ENCODE results near the gene RBM4B. TPM values are rescaled to one million over a fixed set of nuclear protein-coding genes. Genes with fewer than 3 reads are reported as not detected.

The RBM4B gene
- total RNA-seq, 4 donors from 2014 or later, result 4.5 to 11.7 (median 6.5) TPM

GRCh38 chr11:66708094-66708493 lies 30.4 kb upstream of the RBM4B start:
- intact Hi-C loops (cut with DNase I; ENCODE audit: low total_unique reads), result no loop called here
- Histone ChIP-seq H3K27me3 (no peaks in the 10 kb centered on the region), H3K9me3 (no peaks in the 10 kb centered on the region), H3K27ac (no peak overlapping the region), H3K4me3 (no peak overlapping the region), H3K4me1 (no peaks in the 10 kb centered on the region), H3K36me3 (no peaks in the 10 kb centered on the region)
- DNase-seq (no peak), ATAC-seq (no peak)
- no peak for TF ChIP-seq POLR2A (IDR thresholded peaks at IDR 0.05)
- TF ChIP-seq CTCF (IDR thresholded peaks at IDR 0.05 in 4 of 5, conservative IDR thresholded peaks at IDR 0.05 in 1 of 5), result no peak
- in situ Hi-C loops (cut with MboI; ENCODE audit: low sequenced_read_pairs in 4 of 4), result no loop called here

GRCh38 chr11:66707486-66707885 lies 29.8 kb upstream of the RBM4B start:
- Histone ChIP-seq H3K27me3 (no peaks in the 10 kb centered on the region), H3K36me3 (no peaks in the 10 kb centered on the region), H3K4me3 (no peak overlapping the region), H3K27ac (no peak overlapping the region), H3K9me3 (no peaks in the 10 kb centered on the region), H3K4me1 (no peaks in the 10 kb centered on the region)
- DNase-seq (no peak), ATAC-seq (no peak)
- in situ Hi-C loops (cut with MboI; ENCODE audit: low sequenced_read_pairs in 4 of 4) (no loop called here), intact Hi-C loops (cut with DNase I; ENCODE audit: low total_unique reads) (no loop called here)
- TF ChIP-seq CTCF (IDR thresholded peaks at IDR 0.05 in 4 of 5, conservative IDR thresholded peaks at IDR 0.05 in 1 of 5) (no peak), POLR2A (IDR thresholded peaks at IDR 0.05) (no peak)

GRCh38 chr11:66706989-66707388 lies 29.3 kb upstream of the RBM4B start:
- intact Hi-C loops (cut with DNase I; ENCODE audit: low total_unique reads), result no loop called here

GRCh38 chr11:66705587-66706335 lies 28.1 kb upstream of the RBM4B start:
- H3K4me3 ChIP-seq, result no peak overlapping the region
- no peak for TF ChIP-seq POLR2A (IDR thresholded peaks at IDR 0.05)
- no peak for TF ChIP-seq CTCF (IDR thresholded peaks at IDR 0.05 in 4 of 5, conservative IDR thresholded peaks at IDR 0.05 in 1 of 5)
- intact Hi-C loops (cut with DNase I; ENCODE audit: low total_unique reads), result no loop called here
- in situ Hi-C loops (cut with MboI; ENCODE audit: low sequenced_read_pairs in 4 of 4), result no loop called here
- ATAC-seq, result no peak
- no peaks in the 10 kb centered on the region for H3K4me1 ChIP-seq
- no peak overlapping the region for H3K27ac ChIP-seq
- no peaks in the 10 kb centered on the region for H3K27me3 ChIP-seq
- DNase-seq, result no peak
- H3K9me3 ChIP-seq, result no peaks in the 10 kb centered on the region
- no peaks in the 10 kb centered on the region for H3K36me3 ChIP-seq

More at GRCh38 chr11:66706989-66707388, 29.3 kb upstream of the RBM4B start:
- Histone ChIP-seq H3K9me3 (no peaks in the 10 kb centered on the region), H3K27ac (no peak overlapping the region), H3K27me3 (no peaks in the 10 kb centered on the region), H3K4me1 (no peaks in the 10 kb centered on the region), H3K36me3 (no peaks in the 10 kb centered on the region), H3K4me3 (no peak overlapping the region)
- TF ChIP-seq POLR2A (IDR thresholded peaks at IDR 0.05) (no peak), CTCF (IDR thresholded peaks at IDR 0.05 in 4 of 5, conservative IDR thresholded peaks at IDR 0.05 in 1 of 5) (no peak)
- DNase-seq (no peak), ATAC-seq (no peak)
- in situ Hi-C loops (cut with MboI; ENCODE audit: low sequenced_read_pairs in 4 of 4), result no loop called here
